ENCODE results near the gene ATRNL1.

The ATRNL1 gene

DNA sequence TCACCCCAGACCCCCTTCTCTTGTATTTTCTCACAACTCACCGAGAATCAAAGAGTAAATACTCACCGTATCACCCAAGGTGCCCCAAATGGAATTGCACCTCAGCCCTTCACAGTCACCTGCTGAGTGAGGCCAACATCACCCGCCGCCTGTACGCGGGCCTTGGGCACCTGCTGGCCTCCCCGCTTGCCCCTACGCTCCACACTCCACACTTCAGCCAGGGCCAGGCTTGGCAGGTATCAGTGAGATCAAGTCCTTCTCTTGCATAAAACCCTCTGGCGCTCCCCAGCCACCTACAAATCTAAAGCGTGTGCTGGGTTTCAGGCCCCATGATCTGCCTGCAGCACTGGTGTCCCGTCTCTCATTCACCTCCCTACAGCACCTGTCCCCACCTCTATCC, 879.3 kb downstream of the ATRNL1 start:
- in situ Hi-C loops (cut with HindIII; ENCODE audit: low sequenced_read_pairs): no loop called here

GRCh38 chr10:115974351-115974750, 881.2 kb downstream of the ATRNL1 start:
- in situ Hi-C loops (cut with HindIII; ENCODE audit: low sequenced_read_pairs): no loop called here

DNA sequence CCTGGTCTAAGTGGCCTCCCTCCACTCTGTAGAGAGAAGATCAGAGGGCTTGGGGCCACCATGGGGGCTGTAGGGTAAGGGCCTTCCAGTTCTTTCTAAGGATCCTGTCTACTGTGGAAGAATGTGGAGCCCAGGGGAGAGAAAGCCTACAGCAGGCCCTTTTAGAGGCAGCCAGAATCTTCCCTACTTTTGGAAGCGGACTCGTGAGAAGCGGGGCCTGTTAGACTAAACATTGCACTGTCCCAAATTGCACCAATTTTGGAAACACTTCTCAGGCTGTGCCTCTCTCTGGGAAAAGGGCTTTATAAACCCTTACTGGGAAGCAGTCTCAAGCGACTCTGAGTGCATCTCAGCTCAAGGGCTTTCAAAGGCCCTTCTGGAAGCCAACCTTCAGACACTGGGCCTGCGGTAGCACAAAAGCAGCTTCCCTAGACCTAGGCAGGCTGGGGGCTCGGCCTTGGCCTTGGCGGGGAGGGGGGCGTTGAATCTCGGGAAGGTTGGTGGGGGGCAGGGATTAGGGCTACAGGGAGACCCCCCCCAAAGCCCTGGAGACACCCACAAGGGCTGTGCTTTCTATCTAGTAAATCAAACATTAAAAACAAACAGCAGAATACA, 881.8 kb downstream of the ATRNL1 start:
- in situ Hi-C loops (cut with HindIII; ENCODE audit: low sequenced_read_pairs): no loop called here

- in situ Hi-C loops (cut with HindIII; ENCODE audit: low sequenced_read_pairs): no loop called here
Measured at GRCh38 chr10:115975506-115975905, 882.3 kb downstream of the ATRNL1 start.

GRCh38 chr10:115976342-115976741, 883.2 kb downstream of the ATRNL1 start:
- in situ Hi-C loops (cut with HindIII; ENCODE audit: low sequenced_read_pairs): no loop called here

GRCh38 chr10:115977855-115978254, 884.7 kb downstream of the ATRNL1 start:
- in situ Hi-C loops (cut with HindIII; ENCODE audit: low sequenced_read_pairs): no loop called here

GRCh38 chr10:115979576-115979975, 886.4 kb downstream of the ATRNL1 start:
- in situ Hi-C loops (cut with HindIII; ENCODE audit: low sequenced_read_pairs): no loop called here

- in situ Hi-C loops (cut with HindIII; ENCODE audit: low sequenced_read_pairs): no loop called here
Measured at GRCh38 chr10:115980470-115980869, 887.3 kb downstream of the ATRNL1 start.

GRCh38 chr10:115981081-115981480, 887.9 kb downstream of the ATRNL1 start:
- in situ Hi-C loops (cut with HindIII; ENCODE audit: low sequenced_read_pairs): no loop called here

- in situ Hi-C loops (cut with HindIII; ENCODE audit: low sequenced_read_pairs): no loop called here
Measured at GRCh38 chr10:115982076-115982475, 888.9 kb downstream of the ATRNL1 start.

DNA sequence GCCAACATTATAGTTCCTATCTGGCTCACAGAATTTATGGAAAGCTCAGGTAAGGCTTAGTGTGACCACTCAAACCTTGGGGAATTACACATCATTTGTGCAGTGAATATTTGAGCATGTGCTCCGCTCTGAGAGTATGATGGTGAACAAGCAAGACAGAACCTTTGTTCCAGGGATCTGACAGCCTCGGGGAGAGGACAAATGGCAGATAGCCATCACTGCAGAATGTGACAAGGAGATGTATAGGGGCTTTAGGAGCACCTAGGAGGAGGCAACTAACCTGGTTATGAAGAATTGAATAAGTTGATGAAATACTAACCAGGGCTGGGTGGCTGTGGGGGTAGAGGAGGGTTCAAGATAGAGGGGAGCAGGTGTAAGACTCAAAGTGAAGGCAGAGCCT, 889.4 kb downstream of the ATRNL1 start:
- in situ Hi-C loops (cut with HindIII; ENCODE audit: low sequenced_read_pairs): no loop called here

DNA sequence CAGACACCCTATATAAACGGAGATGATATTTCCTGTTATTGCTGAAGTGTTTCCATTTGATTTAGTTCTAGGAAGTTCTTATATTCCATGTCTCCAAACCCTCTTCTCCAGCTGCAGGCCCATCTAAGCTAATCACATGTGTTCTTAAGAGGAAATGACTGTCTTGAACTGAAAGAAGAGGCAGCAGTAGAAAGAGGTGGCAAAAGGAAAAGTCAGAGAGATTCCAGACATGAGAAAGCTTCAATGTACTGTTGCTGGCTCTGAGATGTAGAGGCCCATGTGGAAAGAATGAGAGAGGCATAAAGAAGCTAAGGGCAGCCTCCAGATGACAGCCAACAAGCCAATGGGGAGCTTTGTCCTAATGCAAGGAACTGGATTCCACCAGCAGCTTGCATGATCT, 892.6 kb downstream of the ATRNL1 start:
- in situ Hi-C loops (cut with HindIII; ENCODE audit: low sequenced_read_pairs): no loop called here

DNA sequence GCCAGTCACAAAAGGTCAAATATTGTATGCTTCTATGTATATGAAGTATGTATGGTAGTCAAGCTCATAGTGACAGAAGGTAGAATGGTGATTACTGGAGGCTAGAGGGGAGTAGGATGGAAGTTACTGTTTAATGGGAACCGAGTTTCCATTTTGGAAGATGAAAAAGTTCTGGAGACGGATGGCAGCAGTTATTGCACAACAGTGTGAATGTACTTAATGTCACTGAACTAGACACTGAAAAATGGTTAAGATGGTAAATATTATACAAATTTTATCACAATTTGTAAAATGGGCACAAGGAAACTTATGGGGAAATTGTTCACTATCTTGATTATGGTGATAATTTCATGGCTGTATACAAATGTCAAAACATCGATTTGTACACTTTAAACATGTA, 895.2 kb downstream of the ATRNL1 start:
- in situ Hi-C loops (cut with HindIII; ENCODE audit: low sequenced_read_pairs): no loop called here

DNA sequence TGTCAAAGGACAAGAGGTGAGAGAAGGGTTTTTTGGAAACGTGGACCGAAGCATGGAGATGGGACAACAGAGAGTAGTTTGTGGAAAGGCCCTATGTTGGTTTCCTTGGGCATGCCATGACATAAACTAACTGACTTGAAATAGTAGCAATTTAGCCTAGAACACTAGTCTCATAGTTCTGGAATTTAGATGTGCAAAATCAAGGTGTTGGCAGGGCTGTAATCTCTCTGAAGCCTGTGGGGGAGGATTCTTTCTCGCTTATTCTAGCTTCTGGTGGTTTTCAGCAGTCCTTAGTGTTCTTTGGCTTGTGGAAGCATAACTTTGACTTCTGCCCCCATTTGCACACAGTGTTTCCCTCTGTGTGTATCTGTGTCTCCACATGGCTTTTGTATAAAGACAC, 896.5 kb downstream of the ATRNL1 start:
- in situ Hi-C loops (cut with HindIII; ENCODE audit: low sequenced_read_pairs): no loop called here

GRCh38 chr10:115992236-115992986, 899.2 kb downstream of the ATRNL1 start:
- in situ Hi-C loops (cut with HindIII; ENCODE audit: low sequenced_read_pairs): no loop called here

GRCh38 chr10:115996031-115996430, 902.9 kb downstream of the ATRNL1 start:
- in situ Hi-C loops (cut with HindIII; ENCODE audit: low sequenced_read_pairs): no loop called here

DNA sequence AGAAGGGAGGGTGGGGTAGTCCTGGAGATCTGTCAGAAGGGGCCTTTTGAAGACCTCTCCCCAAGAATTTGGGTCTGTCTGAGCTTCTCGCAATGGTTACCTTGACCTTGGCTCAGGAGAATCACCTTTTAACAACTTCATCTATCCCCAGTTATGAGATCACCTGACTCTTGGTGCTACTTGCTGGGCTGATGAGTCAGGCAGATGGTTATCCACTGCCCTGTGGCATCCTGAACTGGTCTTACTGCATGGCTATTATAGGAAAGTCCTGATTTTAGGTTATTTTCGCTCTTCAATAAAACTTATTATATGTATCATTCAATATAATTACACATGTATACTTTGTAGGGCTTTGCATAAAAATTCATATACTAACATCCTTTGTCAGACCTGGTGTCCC, 905.1 kb downstream of the ATRNL1 start:
- in situ Hi-C loops (cut with HindIII; ENCODE audit: low sequenced_read_pairs): no loop called here

Measured in endothelial cell of hepatic sinusoid (primary cell).